ENCODE data around the gene MNT.

The MNT gene

DNA sequence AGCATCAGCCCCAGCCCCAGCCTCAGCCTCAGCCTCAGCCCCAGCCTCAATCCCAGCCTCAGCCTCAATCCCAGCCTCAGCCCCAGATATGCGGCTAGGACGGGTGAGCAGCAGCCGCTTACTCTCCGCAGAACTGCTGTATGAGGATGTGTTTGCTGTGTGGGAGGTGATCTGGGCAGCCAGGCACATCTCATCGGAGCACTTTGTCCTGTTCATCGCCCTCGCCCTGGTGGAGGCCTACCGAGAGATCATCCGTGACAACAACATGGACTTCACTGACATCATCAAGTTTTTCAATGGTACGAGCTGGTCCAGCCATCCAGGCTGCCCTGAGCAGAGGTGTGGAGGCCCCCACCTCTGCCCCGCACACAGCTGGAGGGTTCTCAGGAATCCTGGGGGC lies 22.0 kb downstream of the MNT start:
- FAIRE-seq, result no peak

DNA sequence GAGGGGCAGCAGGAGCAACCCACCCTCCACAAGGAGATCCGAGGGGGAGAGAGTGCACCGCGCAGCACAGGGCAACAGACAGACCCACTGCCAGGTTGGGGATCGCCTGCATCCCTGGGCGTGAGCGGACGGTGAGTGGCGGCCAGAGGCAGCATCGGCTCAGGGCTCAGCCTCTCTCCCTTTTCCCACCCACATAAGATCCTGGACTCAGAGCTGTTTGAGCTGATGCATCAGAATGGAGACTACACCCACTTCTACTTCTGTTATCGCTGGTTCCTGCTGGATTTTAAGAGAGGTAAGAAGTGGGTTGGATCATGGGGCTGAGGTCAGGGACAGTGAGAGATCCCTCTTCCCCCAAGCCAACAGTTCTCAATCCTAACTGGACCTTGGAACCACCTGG lies 23.2 kb downstream of the MNT start:
- FAIRE-seq, result no peak

DNA sequence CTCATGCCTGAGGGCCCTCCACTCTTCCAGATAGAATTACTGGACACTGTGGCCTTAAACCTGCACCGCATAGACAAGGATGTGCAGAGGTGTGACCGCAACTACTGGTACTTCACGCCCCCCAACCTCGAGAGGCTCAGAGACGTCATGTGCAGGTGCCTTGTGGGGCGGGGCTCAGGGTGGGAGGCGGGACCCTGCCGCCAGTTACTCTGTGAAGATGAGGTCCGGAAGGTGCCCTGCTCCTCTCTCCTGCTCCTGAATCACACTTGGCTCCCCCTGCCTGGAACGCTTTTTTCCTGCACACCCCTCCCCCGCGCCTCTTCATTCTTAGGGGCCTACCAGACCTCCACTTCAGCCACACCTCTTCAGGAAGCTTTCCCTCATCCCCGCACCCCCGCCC lies 24.8 kb downstream of the MNT start:
- no peak for FAIRE-seq

DNA sequence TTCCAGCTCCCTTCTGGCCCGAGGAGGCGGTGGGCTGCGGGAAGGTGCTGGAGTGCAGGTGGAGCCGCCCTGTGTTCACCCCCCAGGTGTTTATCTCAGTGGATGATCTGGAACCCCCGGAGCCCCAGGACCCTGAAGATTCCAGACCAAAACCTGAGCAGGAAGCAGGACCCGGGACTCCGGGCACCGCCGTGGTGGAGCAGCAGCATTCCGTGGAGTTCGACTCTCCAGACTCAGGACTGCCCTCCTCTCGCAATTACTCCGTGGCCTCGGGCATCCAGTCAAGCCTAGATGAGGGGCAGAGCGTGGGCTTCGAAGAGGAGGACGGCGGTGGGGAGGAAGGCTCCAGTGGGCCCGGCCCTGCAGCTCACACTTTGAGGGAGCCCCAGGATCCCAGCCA lies 25.5 kb downstream of the MNT start:
- FAIRE-seq, result no peak

DNA sequence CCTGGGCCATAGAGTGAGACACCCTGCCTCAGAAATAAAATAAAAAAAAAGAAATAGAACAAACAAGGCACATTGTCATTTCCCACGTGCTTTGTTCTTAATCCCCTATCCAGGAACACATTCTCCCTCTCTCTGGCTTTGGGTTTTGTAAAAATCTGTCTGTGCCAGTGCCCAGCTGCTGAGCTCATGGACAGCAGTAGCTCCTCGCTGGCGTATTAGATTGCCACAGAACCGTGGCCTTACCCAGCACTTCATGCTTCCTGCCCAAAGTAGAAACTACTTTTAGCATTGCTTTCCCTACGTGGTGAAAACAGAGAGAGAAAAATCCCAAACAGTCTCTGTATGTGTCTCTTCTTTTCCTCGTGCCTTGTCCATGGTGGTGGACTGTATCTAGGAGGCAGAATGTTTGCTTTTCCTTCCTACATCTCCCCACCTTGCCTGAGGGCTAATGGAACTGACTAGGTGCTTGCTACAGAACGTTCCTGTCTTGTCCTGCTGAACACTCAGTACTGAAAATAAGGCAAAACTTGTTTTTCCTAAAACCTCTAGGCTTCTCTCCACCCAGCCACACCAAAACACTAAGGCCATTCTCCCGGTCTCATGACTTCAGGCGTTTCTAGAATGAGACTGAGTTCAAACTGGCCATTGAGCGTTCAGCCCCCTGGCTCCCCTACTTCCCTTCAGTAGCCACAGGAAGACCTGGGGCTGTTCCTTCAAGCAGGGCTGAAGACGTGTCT lies 26.1 kb downstream of the MNT start:
- FAIRE-seq, result no peak

DNA sequence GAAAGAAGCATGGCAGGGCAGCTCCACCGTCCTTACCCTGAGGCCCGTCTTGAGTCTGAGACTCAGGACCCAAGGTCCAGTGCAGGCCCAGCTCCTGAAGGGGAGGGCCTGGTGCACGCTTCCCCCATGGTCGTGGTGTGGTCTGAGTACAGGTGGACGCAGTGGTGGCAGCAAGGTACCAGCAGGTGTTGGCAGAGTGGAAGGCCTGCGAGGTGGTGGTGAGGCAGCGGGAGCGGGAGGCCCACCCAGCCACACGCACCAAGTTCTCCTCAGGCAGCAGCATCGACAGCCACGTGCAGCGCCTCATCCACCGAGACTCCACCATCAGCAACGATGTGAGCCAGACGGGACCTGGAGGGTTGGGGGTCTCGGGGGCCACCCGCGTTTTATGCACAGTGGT lies 27.7 kb downstream of the MNT start:
- no peak for FAIRE-seq

DNA sequence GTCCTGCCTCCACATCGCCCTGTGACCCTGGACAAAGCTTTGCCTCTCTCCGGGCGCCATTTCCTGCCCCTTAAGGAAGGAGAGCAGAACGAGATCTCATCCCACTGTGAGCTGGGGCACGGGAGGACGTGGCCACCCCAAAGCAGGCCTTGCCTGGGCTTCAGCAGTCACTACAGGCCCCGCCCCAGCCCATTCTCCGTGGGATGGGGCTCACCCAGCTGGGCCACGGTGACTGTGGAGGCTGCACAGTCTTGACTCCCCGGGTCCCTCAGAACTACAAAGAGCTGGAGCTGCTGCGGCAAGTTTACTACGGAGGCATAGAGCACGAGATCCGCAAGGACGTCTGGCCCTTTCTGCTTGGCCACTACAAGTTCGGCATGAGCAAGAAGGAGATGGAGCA lies 28.2 kb downstream of the MNT start:
- no peak for FAIRE-seq

DNA sequence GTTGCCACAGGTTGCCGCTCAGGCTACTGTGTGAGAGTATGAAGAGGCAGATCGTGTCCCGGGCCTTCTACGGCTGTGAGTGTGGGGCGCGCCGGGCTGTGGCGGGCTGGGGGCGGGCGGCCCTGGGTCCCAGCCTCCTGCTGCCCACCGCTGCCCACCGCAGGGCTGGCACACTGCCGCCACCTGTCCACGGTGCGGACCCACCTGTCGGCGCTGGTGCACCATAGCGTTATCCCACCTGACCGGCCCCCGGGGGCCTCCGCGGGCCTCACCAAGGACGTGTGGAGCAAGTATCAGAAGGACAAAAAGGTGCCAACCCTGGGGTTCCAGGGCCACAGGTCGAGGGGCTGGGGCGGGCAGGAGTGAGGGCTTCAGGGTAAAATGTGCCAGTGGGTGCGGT lies 28.7 kb downstream of the MNT start:
- FAIRE-seq, result no peak

DNA sequence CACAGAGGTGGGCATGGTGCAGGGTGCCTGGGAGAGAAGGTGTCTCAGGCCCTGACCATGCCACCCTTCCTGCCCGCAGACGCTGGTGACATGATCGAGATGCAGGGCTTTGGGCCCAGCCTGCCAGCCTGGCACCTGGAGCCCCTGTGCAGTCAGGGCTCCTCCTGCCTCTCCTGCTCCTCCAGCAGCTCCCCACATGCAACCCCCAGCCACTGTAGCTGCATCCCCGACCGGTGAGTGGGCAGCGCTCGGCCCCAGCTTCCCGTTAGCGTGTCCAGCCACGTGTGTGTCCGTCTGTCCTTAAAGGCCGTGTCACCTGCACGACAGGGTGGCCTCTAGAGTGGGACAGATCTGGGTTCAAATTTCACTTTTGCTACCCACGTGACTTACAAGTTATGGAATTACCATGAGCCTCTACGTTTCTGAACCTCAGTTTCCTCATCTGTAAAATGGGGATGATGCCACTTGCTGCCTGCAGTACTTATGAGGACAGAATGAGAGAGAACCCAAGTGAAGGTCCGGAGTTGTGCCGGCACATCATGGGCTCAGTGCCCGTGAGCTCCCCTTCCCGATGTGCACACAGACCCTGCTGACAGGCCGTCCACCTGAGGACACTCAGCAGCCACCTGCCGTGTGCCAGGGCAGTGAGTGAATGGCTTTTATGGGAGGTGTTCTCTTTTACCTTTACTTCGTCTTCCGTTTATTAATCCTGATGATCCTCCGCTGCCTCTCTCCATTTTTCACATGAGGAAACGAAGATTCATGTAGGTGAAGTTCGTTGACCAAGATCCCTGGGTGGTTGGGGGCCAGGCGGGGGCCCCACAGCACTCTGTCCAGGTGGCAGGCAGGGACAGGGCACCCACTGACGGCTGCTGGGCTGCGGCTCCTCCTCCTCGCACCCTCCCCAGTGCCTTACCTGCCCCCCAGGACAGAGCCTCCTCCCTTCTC lies 29.4 kb downstream of the MNT start:
- no peak for FAIRE-seq

DNA sequence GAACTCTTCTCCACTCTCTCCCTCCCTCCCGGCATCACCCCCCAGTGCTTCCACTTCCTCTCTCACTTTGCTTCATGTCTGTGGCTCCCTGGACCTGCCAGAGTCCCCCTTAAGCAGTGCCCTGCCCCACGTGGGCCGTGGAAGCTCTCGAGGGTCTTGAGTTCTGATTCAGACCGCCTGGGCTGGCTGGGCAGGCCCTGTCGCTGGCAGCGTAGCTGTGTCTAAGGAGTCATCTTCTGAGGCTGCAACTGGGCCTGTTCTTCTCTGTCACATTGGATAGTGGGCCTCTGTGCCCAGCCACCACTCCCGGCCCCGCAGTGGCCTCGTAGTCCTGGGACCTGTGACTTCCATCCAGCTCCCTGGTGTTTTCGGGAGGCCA lies 30.7 kb downstream of the MNT start:
- no peak for FAIRE-seq

DNA sequence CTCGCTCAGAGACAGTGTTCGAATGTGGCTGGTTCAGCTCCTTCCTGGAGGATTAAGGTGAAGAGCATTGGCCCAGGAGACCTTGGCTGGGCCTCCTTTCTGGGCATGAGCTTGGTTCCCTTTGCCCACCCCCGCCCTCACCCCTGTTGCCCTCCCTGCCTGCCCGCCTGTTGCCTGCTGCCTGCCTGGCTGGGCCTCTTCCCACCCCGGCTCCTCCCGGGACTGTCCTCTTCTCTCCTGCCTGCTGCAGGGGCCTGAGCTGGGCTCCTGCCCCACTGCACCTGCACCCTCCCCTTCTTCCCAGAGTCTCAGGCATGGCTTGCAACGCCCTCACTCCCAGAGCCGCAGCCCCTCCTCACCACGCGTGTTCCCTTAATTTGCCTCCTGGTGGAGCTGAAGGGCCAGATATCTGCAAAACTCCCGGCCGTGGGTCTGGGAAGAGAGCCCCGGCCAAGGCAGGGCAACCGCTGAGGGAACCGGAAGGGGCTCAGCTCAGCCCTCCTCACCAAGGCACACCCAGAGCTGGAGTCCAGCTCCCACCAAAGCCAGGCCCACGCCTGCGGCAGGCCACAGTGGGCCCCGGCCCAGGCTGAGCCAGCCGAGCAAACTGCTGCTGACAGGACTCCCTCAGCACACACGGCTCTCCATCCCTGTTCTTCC lies 31.2 kb downstream of the MNT start:
- FAIRE-seq, result no peak

DNA sequence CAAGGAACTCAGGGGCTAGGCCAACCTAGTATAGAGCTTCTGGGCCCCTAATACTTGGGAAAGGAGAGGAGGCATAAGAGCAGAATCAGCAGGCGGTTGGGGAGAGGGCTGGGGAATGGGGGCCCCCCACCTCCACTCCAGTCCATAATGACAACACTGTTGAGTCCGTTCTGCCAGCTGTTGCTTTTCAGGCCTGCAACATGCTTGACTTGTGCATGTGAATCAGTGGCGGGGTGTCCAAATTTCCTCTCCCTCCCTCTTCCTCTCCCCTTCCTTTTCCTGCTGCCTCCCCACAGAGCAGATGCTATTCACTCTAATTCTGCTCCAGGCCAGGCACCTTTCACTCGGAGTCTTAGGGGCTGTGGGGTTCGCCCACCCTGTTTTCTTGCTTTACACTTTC lies 31.8 kb downstream of the MNT start:
- FAIRE-seq, result no peak

DNA sequence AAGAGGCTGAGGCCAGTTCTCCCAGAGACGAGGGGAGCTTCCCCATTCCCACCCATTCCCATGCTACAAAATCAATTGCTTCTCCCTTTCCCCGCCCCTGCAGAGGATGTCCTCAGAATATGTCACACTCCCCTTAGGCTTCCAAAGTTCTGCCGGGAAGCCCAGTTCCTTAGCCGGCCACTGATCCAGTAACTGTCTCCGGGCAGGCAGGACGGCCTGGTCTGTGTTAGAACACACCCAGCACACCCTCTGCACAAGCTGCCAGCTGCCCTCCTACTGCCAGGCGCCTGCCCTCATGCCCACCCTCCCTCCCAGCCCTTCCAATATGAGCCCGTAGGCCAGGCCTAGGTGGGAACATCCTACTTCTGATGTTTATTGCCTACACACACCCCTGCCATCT lies 32.5 kb downstream of the MNT start:
- no peak for FAIRE-seq

DNA sequence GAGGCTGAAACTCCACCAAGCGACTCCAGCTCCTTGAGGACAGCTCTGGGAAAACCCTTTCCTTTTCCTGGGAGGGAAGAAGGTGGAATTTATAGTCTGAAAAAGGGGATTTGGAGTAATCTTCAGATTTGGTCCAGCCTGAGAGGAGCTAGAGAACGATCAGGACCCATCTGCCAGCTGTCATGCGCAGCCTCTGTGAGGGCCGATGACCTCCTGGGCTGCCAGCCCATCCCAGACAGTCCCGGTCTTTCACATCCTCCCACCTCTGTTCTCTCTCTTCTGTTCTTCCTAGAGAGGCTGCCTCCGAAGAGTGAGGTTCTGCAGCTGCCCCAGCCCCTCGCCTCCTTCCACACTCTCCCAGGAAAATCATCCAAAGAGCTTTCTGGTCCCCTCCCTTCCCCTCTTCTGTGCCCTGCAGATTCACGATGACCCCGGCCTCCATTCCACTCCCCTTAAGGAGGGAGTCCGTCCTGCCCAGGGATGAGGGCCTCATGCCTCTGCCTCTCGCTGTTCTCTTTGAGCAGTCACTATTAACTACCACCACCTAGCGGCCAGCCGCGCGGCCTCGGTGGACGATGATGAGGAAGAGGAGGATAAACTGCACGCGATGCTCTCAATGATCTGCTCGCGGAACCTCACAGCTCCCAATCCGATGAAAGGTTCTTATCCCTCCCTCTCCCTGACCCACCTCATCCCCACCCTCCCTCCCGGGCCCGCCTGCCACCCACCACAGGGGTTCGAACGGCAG lies 33.9 kb downstream of the MNT start:
- no peak for FAIRE-seq

DNA sequence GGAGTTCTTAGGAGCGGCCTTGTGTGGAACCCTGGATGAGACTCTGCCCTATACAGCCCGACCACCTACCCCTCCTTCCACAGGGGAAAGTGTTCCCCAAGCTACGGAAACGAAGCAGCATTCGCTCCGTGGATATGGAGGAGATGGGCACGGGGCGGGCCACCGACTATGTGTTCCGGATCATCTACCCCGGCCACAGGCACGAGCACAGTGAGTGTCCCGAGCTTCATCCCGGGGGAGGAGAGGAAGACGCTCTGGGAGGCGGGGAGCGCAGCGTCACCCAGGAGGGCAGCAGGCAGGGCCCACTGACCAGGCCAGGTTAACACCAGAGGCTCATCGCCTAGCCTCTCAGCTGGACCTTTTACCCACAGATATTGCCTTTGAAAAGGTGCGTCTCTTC lies 35.7 kb downstream of the MNT start:
- no peak for FAIRE-seq

DNA sequence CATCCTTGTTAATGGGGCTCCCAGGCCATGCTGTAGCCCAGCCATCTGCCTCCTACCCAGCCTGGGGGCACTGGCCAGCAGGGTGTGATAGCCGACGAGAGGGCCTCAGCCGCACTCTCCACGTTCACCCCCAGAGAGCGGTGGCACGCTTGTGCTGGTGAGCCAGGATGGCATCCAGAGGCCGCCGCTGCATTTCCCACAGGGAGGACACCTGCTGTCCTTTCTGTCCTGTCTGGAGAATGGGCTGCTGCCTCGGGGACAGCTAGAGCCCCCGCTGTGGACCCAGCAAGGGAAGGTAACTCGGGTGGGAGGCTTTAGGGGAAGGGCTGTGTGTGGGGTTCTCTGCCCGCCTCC lies 36.1 kb downstream of the MNT start:
- no peak for FAIRE-seq

DNA sequence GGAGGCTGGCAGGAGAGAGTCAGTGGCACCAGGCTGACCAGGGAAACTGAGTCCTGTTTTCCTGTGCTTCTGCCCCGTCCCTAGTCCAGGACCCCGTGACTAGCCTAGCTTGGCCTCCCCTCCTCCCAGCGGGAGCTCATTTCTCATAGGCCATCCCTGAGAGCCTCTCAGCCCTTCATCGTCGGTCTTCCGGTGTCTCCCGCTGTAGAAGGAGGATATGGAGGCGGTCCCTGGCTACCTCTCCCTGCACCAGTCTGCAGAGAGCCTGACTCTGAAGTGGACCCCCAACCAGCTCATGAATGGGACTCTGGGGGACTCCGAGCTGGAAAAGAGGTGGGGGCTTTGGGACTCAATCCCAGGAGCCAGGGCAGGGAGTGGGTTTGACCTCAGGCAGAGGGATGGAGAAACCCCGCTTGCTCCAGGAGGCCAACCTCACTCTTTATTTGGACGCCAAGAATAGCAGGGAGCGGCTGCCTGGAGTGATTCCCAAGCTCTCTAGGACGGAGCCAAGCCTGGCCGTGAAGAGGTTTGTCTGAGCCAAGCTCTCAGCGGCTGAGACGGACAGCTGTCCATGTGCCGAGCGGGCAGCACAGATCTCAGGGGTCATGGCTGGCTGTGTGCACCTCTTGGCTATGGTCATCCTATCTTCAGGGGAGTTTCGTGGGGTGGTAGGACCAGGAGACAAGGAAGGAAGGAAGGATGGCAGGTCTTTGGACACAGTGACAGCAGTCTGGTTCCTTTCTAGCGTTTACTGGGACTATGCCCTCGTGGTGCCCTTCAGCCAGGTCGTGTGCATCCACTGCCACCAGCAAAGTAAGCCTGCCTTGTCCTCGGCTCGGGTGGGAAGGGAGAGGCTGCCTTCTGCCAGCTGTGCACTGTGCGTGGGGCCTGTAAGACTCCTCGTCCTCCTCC lies 36.8 kb downstream of the MNT start:
- FAIRE-seq, result no peak

DNA sequence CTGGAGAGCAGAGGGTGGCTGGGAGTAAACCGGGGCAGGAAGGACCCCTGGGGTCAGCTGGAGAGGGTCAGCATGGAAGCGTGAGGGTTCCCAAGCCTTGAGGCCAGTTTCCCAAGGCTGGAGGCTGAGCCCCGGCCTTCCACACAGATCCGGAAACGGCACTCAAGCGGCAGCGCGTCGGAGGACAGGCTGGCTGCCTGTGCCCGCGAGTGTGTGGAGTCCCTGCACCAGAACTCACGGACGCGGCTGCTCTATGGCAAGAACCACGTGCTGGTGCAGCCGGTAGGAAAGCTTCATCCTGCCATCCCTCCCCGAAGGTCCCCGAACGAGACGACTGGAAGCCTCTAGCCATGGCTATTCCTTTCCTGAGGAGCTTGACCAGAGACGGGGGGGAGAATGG lies 37.5 kb downstream of the MNT start:
- no peak for FAIRE-seq

DNA sequence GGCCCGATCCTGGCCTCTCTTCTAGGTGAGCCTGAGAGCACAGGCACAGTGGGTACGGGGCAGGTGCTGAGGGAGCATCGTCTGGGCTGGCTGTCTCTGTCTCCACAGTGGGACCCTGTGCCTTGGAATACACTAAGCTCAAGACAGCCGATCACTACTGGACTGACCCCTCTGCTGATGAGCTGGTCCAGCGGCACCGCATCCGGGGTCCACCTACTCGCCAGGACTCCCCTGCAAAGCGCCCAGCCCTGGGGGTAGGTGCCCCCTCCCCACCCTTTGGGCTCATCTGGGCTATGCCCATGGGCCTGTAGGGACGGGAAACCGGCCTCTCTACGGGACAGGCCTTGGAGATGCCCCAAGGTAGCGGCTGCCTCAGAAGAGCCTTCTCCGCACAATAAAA lies 38.0 kb downstream of the MNT start:
- FAIRE-seq, result no peak

DNA sequence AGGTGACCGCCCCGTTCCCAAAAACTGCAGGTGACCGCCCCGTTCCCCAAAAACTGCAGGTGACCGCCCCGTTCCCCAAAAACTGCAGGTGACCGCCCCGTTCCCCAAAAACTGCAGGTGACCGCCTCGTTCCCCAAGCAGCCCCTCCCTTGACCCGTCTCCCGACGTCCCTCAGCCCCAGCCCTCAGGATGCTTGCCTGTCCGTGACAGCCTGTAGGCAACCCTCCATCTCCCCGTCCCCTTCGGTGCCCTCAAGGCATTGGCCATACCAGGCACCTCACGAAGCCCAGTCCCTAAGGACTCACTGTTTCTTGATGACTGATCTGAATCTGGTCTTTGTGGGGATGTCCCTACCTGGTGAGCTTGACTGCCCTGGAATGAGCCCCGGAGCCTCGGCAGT lies 38.4 kb downstream of the MNT start:
- no peak for FAIRE-seq

DNA sequence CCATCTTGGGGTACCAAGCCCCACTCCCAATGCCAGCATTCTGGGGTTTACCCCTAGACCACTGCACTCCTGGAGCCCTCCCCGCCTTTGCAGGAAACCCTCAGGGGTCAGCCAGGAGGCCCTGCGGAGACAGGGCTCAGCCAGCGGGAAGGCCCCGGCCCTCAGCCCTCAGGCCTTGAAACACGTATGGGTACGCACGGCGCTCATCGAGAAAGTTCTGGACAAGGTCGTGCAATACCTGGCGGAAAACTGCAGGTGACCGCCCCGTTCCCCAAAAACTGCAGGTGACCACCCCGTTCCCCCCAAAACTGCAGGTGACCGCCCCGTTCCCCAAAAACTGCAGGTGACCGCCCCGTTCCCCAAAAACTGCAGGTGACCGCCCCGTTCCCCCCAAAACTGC lies 38.8 kb downstream of the MNT start:
- FAIRE-seq, result no peak

Measured in endometrium (tissue), 2 donors.